Caco-2 (cell line): Measurements from ENCODE around the gene LDAF1. TPM values are rescaled to one million over a fixed set of nuclear protein-coding genes. Genes with fewer than 3 reads are reported as not detected.

Experiments
- BruUV-seq: library from RNA; stranded (reverse); fragments of 400-500 nt; replicated peaks from 2 replicates; lab custom pipeline; 2021; lab: Mats Ljungman, UMichigan
- CTCF ChIA-PET: fragments of 300-600 bp; sonication (Branson Sonifier 250); formaldehyde crosslinking; loops from one replicate; lab custom pipeline; 2022; ENCODE audit warnings: antibody characterized with exemption; lab: Charles Lee
- POLR2A ChIA-PET: fragments of 300-600 bp; sonication (Branson Sonifier 250); formaldehyde crosslinking; loops from one replicate; lab custom pipeline; 2022; ENCODE audit warnings: antibody characterized with exemption; lab: Charles Lee
- DNase-seq, 2 experiments: peaks; one replicate each; pipeline versions ENCODE4 v3.0.0 to v3.0.0-alpha.2; 2020 to 2022
- H3K27me3 ChIP-seq: replicated peaks from 2 replicates; pipeline ENCODE4 v1.6.0; 2011; ENCODE audit warnings: low read length; ENCODE audit not compliant: control insufficient read depth, insufficient read depth
- H3K36me3 ChIP-seq: 2 replicates; pipeline ENCODE4 v1.5.1; 2011; ENCODE audit warnings: low read length; ENCODE audit not compliant: control insufficient read depth, insufficient read depth
- H3K4me1 ChIP-seq: fragments of 250-450 bp; sonication (Bioruptor Pico); 2 replicates; pipeline ENCODE4 v1.5.1; 2020; ENCODE audit warnings: mild to moderate bottlenecking
- H3K4me3 ChIP-seq: 2 replicates; pipeline ENCODE4 v1.5.1; 2011; ENCODE audit warnings: low read depth, mild to moderate bottlenecking, control low read depth, low read length
- H3K9me3 ChIP-seq: fragments of 250-450 bp; sonication (Bioruptor Pico); 2 replicates; pipeline ENCODE4 v1.5.1; 2020; ENCODE audit warnings: mild to moderate bottlenecking, moderate library complexity
- H3K27ac Mint-ChIP-seq: one replicate; pipeline ENCODE4 v1.8.0; 2022; ENCODE audit warnings: mixed read lengths; ENCODE audit not compliant: unreplicated experiment
- H3K27me3 Mint-ChIP-seq: one replicate; pipeline ENCODE4 v1.8.0; 2022; ENCODE audit warnings: mixed read lengths; ENCODE audit not compliant: insufficient read depth, unreplicated experiment
- H3K36me3 Mint-ChIP-seq: one replicate; pipeline ENCODE4 v1.8.0; 2022; ENCODE audit warnings: mild to moderate bottlenecking, mixed read lengths; ENCODE audit not compliant: insufficient read depth, unreplicated experiment
- H3K4me1 Mint-ChIP-seq: one replicate; pipeline ENCODE4 v1.8.0; 2022; ENCODE audit warnings: low read depth, mixed read lengths; ENCODE audit not compliant: unreplicated experiment
- H3K4me3 Mint-ChIP-seq: one replicate; pipeline ENCODE4 v1.8.0; 2022; ENCODE audit warnings: mild to moderate bottlenecking, moderate library complexity, mixed read lengths; ENCODE audit not compliant: unreplicated experiment
- H3K9me3 Mint-ChIP-seq: one replicate; pipeline ENCODE4 v1.8.0; 2022; ENCODE audit warnings: mixed read lengths; ENCODE audit not compliant: unreplicated experiment
- intact Hi-C: fragments of 100-400 bp; cut with micrococcal nuclease; formaldehyde crosslinking; loops from one replicate; pipeline ENCODE4 v1.10.0; 2022; ENCODE audit not compliant: unreplicated experiment
- total RNA-seq: library from RNA; stranded (reverse); gene quantifications from 2 replicates; pipeline ENCODE4 v1.2.3, GENCODE V29; 2022
- TF ChIP-seq, protein P1 (sequence below), 2 experiments: fragments of 200-600 bp in 1 of 2; IDR thresholded peaks; 1 replicate in 1 of 2; 2 replicates in 1 of 2; pipeline versions ENCODE4 v1.5.1 to v1.8.0; 2011 to 2022; ENCODE audit warnings: antibody characterized with exemption in 1 of 2, control low read depth in 1 of 2, inconsistent platforms in 1 of 2, low read depth in 1 of 2, low read length in 1 of 2, mild to moderate bottlenecking in 1 of 2, moderate library complexity in 1 of 2; ENCODE audit not compliant: insufficient read depth in 1 of 2, severe bottlenecking in 1 of 2, unreplicated experiment in 1 of 2

LDAF1 gene
- total RNA-seq, 1 experiment from 2014 or later: 16.7 TPM

- Mint-ChIP-seq H3K27me3 (no peaks in the 10 kb centered on the region), H3K36me3 (peaks cover 22% of the 10 kb centered on the region), H3K9me3 (no peaks in the 10 kb centered on the region), H3K4me3 (no peak overlapping the region), H3K27ac (no peak overlapping the region), H3K4me1 (no peaks in the 10 kb centered on the region)
- Histone ChIP-seq H3K4me3 (no peak overlapping the region), H3K36me3 (no peaks in the 10 kb centered on the region), H3K4me1 (no peaks in the 10 kb centered on the region), H3K27me3 (no peaks in the 10 kb centered on the region), H3K9me3 (no peaks in the 10 kb centered on the region)
- POLR2A ChIA-PET: interaction anchor here (0.7 kb wide), 1 partner anchor 478 kb away, joined by 4 read pairs; no protein-coding TSS in a partner anchor
- TF ChIP-seq, protein P1, sequence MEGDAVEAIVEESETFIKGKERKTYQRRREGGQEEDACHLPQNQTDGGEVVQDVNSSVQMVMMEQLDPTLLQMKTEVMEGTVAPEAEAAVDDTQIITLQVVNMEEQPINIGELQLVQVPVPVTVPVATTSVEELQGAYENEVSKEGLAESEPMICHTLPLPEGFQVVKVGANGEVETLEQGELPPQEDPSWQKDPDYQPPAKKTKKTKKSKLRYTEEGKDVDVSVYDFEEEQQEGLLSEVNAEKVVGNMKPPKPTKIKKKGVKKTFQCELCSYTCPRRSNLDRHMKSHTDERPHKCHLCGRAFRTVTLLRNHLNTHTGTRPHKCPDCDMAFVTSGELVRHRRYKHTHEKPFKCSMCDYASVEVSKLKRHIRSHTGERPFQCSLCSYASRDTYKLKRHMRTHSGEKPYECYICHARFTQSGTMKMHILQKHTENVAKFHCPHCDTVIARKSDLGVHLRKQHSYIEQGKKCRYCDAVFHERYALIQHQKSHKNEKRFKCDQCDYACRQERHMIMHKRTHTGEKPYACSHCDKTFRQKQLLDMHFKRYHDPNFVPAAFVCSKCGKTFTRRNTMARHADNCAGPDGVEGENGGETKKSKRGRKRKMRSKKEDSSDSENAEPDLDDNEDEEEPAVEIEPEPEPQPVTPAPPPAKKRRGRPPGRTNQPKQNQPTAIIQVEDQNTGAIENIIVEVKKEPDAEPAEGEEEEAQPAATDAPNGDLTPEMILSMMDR (IDR thresholded peaks at IDR 0.05; ENCODE audit: insufficient read depth in 1 of 2, low read depth in 1 of 2, low read length in 1 of 2, severe bottlenecking in 1 of 2, unreplicated experiment in 1 of 2): no peak
- intact Hi-C loops: no loop called here
- no TSS peak for BruUV-seq
- CTCF ChIA-PET: no interaction called here
- no peak for DNase-seq
These were observed 4.2 kb downstream of the LDAF1 start for GRCh38 chr16:21162661-21163151.

DNA sequence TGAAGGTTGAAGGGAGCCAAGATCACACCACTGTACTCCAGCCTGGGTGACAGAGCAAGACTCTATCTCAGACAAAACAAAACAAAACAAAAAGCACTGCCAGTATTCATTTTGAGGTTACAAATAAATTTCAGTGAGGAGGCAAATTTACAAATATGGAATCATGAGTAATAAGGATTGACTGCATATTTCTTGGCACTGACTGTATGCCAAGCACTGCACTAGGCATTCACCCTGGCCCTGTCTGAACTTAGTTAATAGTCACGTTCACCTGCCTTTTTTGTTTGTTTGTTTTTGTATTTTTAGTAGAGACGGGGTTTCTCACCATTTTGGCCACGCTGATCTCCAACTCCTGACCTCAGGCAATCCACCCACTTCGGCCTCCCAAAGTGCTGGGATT lies 5.1 kb downstream of the LDAF1 start:
- Mint-ChIP-seq H3K4me1 (no peaks in the 10 kb centered on the region), H3K27me3 (no peaks in the 10 kb centered on the region), H3K9me3 (no peaks in the 10 kb centered on the region), H3K36me3 (peaks cover 22% of the 10 kb centered on the region), H3K27ac (no peak overlapping the region), H3K4me3 (no peak overlapping the region)
- no peak for DNase-seq
- Histone ChIP-seq H3K9me3 (no peaks in the 10 kb centered on the region), H3K27me3 (no peaks in the 10 kb centered on the region), H3K36me3 (no peaks in the 10 kb centered on the region), H3K4me1 (no peaks in the 10 kb centered on the region), H3K4me3 (no peak overlapping the region)
- intact Hi-C loops: no loop called here
- ChIA-PET POLR2A (interaction anchor here (0.7 kb wide), 1 partner anchor 477 kb away, joined by 4 read pairs; no protein-coding TSS in a partner anchor), CTCF (no interaction called here)
- BruUV-seq: no TSS peak
- TF ChIP-seq, protein P1 (IDR thresholded peaks at IDR 0.05; ENCODE audit: insufficient read depth in 1 of 2, low read depth in 1 of 2, low read length in 1 of 2, severe bottlenecking in 1 of 2, unreplicated experiment in 1 of 2): no peak

GRCh38 chr16:21164521-21165168 lies 6.2 kb downstream of the LDAF1 start:
- H3K9me3 ChIP-seq: no peaks in the 10 kb centered on the region
- H3K9me3 Mint-ChIP-seq: no peaks in the 10 kb centered on the region
- peaks cover 15% of the 10 kb centered on the region for H3K36me3 Mint-ChIP-seq
- no peaks in the 10 kb centered on the region for H3K27me3 ChIP-seq
- H3K4me1 ChIP-seq: no peaks in the 10 kb centered on the region
- no peaks in the 10 kb centered on the region for H3K27me3 Mint-ChIP-seq
- CTCF ChIA-PET: no interaction called here
- DNase-seq: no peak
- intact Hi-C loops: no loop called here
- no peaks in the 10 kb centered on the region for H3K4me1 Mint-ChIP-seq
- H3K4me3 ChIP-seq: no peak overlapping the region
- no peak overlapping the region for H3K27ac Mint-ChIP-seq
- BruUV-seq: no TSS peak
- POLR2A ChIA-PET: no interaction called here
- H3K4me3 Mint-ChIP-seq: no peak overlapping the region
- H3K36me3 ChIP-seq: no peaks in the 10 kb centered on the region
- TF ChIP-seq, protein P1 (IDR thresholded peaks at IDR 0.05; ENCODE audit: insufficient read depth in 1 of 2, low read depth in 1 of 2, low read length in 1 of 2, severe bottlenecking in 1 of 2, unreplicated experiment in 1 of 2): no peak
